OCI-LY3 (cell line): Measurements from ENCODE around the gene JARID2.

Source experiments
- H2AFZ ChIP-seq: fragments of 200-600, 300-600 bp; shearing (Covaris generic); 2 replicates; pipeline ENCODE4 v1.6.0; 2014; ENCODE audit warnings: antibody characterized with exemption, low read depth, low read length
- H3K27ac ChIP-seq: fragments of 200-600, 300-600 bp; sonication (generic); 2 replicates; pipeline ENCODE4 v1.5.1; 2014; ENCODE audit warnings: mild to moderate bottlenecking, low read length, moderate library complexity, mixed read lengths
- H3K27me3 ChIP-seq: fragments of 200-600, 300-600 bp; sonication (generic); 2 replicates; pipeline ENCODE4 v1.6.1; 2014; ENCODE audit warnings: low read depth, low read length, mixed read lengths
- H3K36me3 ChIP-seq: fragments of 200-600, 300-600 bp; sonication (generic); replicated peaks from 2 replicates; pipeline ENCODE3; 2014; ENCODE audit warnings: low read depth, low read length, mixed read lengths
- H3K4me1 ChIP-seq: fragments of 300-600, 200-600 bp; sonication (generic); 2 replicates; pipeline ENCODE4 v1.6.1; 2014; ENCODE audit warnings: low read length, mixed read lengths
- H3K4me2 ChIP-seq: fragments of 200-600, 300-600 bp; sonication (generic); 2 replicates; pipeline ENCODE4 v1.6.1; 2014; ENCODE audit warnings: low read length, mixed read lengths
- H3K4me3 ChIP-seq: fragments of 300-600, 200-600 bp; sonication (generic); 2 replicates; pipeline ENCODE4 v1.5.1; 2014; ENCODE audit warnings: antibody characterized with exemption, mild to moderate bottlenecking, low read length, moderate library complexity
- H3K79me2 ChIP-seq: fragments of 300-600, 200-600 bp; shearing (Covaris generic); 2 replicates; pipeline ENCODE4 v1.6.1; 2014; ENCODE audit warnings: mild to moderate bottlenecking, low read length, mixed read lengths
- H3K9ac ChIP-seq: fragments of 300-600, 200-600 bp; shearing (Covaris generic); 2 replicates; pipeline ENCODE4 v1.6.0; 2014; ENCODE audit warnings: mild to moderate bottlenecking, low read length, moderate library complexity
- H3K9me3 ChIP-seq: fragments of 200-600, 300-600 bp; shearing (Covaris generic); 2 replicates; pipeline ENCODE4 v1.6.1; 2014; ENCODE audit warnings: low read length, mixed read lengths; ENCODE audit not compliant: insufficient read depth
- H4K20me1 ChIP-seq: fragments of 200-600, 300-600 bp; sonication (generic); 2 replicates; pipeline ENCODE4 v1.6.1; 2016; ENCODE audit warnings: low read length, mixed read lengths; ENCODE audit not compliant: insufficient read depth
- EZH2phosphoT487 ChIP-seq: fragments of 200-600 bp; shearing (Covaris generic); IDR thresholded peaks from 2 replicates; pipeline ENCODE4 v1.6.1; 2018; ENCODE audit warnings: antibody characterized with exemption, mixed run types, low read depth
- TF ChIP-seq, protein P1 (sequence below): fragments of 200-600, 300-600 bp; sonication (generic); IDR thresholded peaks from 2 replicates; pipeline ENCODE4 v1.5.1; 2014; ENCODE audit warnings: antibody characterized with exemption, low read length, low read depth

Gene JARID2

DNA sequence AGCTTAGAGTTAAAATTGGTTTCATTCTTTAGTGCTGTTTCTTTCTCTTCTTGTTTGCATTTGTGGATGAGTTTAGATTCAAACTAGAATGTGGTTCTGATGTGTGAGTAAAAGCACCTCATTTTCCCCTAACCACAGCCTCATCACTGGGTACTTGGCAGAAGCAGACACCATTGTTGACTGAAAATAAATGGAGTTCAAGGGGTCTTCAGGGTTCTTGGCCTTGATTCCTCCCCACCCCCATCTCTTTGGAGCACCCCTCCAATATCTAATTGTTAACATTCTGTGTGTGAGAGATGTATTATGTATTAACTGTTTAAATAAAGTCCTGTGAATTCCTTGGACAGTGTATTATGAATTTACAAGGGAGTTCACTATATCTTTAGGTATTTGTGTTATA lies 59.6 kb downstream of the JARID2 start:
- Histone ChIP-seq H4K20me1 (peaks cover 56% of the 10 kb centered on the region), H3K9ac (peak overlapping the region; percentile 57), H2AFZ (no peak overlapping the region), H3K9me3 (no peaks in the 10 kb centered on the region), H3K36me3 (no peaks in the 10 kb centered on the region), H3K4me2 (peak overlapping the region; percentile 90), H3K4me3 (peak overlapping the region; percentile 63), H3K27ac (peak overlapping the region; percentile 98), H3K27me3 (no peaks in the 10 kb centered on the region), H3K4me1 (peaks cover 84% of the 10 kb centered on the region), H3K79me2 (peaks cover 86% of the 10 kb centered on the region)
- TF ChIP-seq, protein P1, sequence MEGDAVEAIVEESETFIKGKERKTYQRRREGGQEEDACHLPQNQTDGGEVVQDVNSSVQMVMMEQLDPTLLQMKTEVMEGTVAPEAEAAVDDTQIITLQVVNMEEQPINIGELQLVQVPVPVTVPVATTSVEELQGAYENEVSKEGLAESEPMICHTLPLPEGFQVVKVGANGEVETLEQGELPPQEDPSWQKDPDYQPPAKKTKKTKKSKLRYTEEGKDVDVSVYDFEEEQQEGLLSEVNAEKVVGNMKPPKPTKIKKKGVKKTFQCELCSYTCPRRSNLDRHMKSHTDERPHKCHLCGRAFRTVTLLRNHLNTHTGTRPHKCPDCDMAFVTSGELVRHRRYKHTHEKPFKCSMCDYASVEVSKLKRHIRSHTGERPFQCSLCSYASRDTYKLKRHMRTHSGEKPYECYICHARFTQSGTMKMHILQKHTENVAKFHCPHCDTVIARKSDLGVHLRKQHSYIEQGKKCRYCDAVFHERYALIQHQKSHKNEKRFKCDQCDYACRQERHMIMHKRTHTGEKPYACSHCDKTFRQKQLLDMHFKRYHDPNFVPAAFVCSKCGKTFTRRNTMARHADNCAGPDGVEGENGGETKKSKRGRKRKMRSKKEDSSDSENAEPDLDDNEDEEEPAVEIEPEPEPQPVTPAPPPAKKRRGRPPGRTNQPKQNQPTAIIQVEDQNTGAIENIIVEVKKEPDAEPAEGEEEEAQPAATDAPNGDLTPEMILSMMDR, result no peak
- no peak for TF ChIP-seq EZH2phosphoT487

DNA sequence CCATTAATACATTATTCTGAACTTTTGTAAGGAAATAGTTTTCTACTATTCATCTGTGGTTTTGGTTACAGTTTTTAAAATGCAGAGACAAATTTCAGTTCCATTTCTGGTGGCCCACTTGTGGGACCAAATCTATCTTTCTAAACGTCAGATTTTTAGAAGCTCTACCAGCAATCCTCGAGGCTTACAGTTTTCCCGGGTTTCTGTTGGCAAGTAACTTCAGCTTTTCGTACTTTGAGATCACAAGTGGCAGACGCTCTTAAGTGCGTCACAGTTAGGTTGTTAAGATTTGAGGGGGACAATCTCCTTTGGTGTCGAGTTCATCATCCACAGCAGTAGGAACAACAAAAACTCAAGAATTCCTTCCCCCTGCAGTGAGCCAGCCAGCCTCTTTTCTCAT lies 60.0 kb downstream of the JARID2 start:
- TF ChIP-seq EZH2phosphoT487, result no peak
- TF ChIP-seq, protein P1, result no peak
- peak overlapping the region; percentile 90 for H3K4me2 ChIP-seq
- H3K9ac ChIP-seq, result peak overlapping the region; percentile 57
- peaks cover 60% of the 10 kb centered on the region for H4K20me1 ChIP-seq
- H3K4me1 ChIP-seq, result peaks cover 80% of the 10 kb centered on the region
- no peak overlapping the region for H2AFZ ChIP-seq
- peak overlapping the region; percentile 63 for H3K4me3 ChIP-seq
- H3K36me3 ChIP-seq, result no peaks in the 10 kb centered on the region
- H3K27ac ChIP-seq, result peak overlapping the region; percentile 98
- H3K9me3 ChIP-seq, result no peaks in the 10 kb centered on the region
- peaks cover 86% of the 10 kb centered on the region for H3K79me2 ChIP-seq
- no peaks in the 10 kb centered on the region for H3K27me3 ChIP-seq

DNA sequence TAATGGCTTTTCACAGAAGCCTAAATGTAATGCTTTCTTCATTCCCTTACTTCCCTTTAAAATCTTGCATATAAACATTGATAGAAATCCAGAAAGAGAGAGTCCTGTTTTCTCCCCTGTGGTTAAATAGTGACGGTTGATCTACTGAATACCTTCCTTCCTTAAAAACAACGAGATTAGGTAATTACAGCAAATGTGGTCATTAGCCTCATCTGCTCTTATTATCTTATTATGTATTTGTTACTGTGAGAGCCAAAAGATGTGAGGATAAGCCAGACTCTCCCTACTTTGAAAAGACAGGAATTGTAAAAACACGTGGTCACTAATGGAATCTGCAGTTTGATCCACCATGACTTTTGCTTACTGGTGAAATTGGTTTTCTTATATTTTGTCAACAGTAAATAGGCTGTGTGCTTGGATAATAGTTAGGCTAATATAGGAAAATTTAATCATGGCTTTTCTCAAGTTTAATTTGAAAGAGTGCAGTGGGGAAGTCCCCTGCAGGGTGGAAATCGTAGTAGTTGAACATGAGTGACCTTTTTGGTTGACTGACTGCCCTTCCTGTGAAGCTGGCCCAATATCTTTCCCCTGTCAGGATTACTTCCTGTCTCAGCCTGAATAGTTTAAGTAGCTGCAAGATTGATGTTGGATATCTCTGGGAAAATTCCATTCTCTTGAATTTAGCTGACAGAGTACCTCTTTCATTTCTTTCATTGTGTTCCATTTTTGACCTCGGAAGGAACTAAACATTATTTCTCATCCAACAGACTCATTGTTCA lies 62.8 kb downstream of the JARID2 start:
- TF ChIP-seq, protein P1, result no peak
- no peak for TF ChIP-seq EZH2phosphoT487
- peaks cover 86% of the 10 kb centered on the region for H3K79me2 ChIP-seq
- H3K27me3 ChIP-seq, result no peaks in the 10 kb centered on the region
- peaks cover 70% of the 10 kb centered on the region for H4K20me1 ChIP-seq
- H3K9ac ChIP-seq, result no peak overlapping the region
- peaks cover 69% of the 10 kb centered on the region for H3K4me1 ChIP-seq
- H3K27ac ChIP-seq, result no peak overlapping the region
- no peaks in the 10 kb centered on the region for H3K36me3 ChIP-seq
- H3K9me3 ChIP-seq, result no peaks in the 10 kb centered on the region
- peak overlapping the region; percentile 45 for H3K4me3 ChIP-seq
- H3K4me2 ChIP-seq, result peak overlapping the region; percentile 74
- H2AFZ ChIP-seq, result no peak overlapping the region

DNA sequence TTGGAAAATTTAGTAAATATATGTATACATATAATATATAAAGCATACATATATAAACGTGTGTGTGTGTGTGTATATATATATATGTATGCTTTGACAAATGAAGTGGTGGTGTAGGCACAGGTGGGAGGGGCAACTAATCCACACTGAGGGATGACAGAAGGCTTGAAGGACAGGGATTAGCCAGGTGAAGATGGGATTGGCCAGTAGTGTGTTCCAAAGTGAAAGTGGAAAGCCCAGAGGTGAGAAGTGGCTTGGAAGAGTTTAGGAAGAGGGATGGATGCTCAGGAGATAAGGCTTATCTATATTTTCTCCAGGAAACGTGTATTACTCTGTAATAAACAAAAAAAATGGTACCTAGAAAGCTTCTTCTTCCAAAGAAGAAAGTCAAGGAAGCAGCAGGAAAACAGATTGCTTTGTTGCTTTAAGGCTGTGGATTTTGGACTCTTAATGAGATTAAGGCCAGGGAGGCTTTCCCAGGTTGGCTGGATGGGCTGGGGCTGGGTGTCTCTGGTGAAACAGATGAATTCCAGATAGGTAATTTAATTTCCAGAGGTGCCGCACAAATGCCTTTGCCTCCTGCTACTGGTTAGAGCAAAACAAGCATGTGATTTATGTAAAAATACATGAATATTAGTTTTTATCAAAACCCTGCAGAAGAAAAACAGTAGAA lies 63.9 kb downstream of the JARID2 start:
- no peak overlapping the region for H3K4me3 ChIP-seq
- peaks cover 72% of the 10 kb centered on the region for H4K20me1 ChIP-seq
- no peaks in the 10 kb centered on the region for H3K27me3 ChIP-seq
- TF ChIP-seq, protein P1, result no peak
- no peak for TF ChIP-seq EZH2phosphoT487
- no peaks in the 10 kb centered on the region for H3K36me3 ChIP-seq
- peaks cover 86% of the 10 kb centered on the region for H3K79me2 ChIP-seq
- no peak overlapping the region for H3K27ac ChIP-seq
- H2AFZ ChIP-seq, result no peak overlapping the region
- H3K9ac ChIP-seq, result no peak overlapping the region
- H3K4me1 ChIP-seq, result peaks cover 69% of the 10 kb centered on the region
- no peak overlapping the region for H3K4me2 ChIP-seq
- no peaks in the 10 kb centered on the region for H3K9me3 ChIP-seq
